ENCODE measurements around the gene GPR3. TPM values are rescaled to one million over a fixed set of nuclear protein-coding genes. Genes with fewer than 3 reads are reported as not detected.

The GPR3 gene
- total and polyA plus RNA-seq, 2 of the 13 experiments (the other 11 are each of a cell fraction or from before 2014, with no cell fraction given): 1.00 to 2.6 TPM

GRCh38 chr1:27348861-27349783, 43.3 kb upstream of the GPR3 start (continued):
- TF ChIP-seq JARID2 (CRISPR knock-in tag; IDR thresholded peaks at IDR 0.05; ENCODE audit: insufficient replicate concordance) (no peak), ZNF772 (CRISPR knock-in tag; IDR thresholded peaks at IDR 0.05) (0 out of 2 replicates have a peak, but pooled peaks have one; percentile 29), NR2C2 (CRISPR knock-in tag; IDR thresholded peaks at IDR 0.05; ENCODE audit: borderline replicate concordance) (peak; percentile 90), SRSF4 (IDR thresholded peaks at IDR 0.05; ENCODE audit: low read depth, low read length, poor library complexity, severe bottlenecking) (no peak), ZNF446 (CRISPR knock-in tag; IDR thresholded peaks at IDR 0.05) (no peak), SP5 (CRISPR knock-in tag; IDR thresholded peaks at IDR 0.05; ENCODE audit: borderline replicate concordance, low read depth) (0 out of 2 replicates have a peak, but pooled peaks have one; percentile 18), GTF3A (CRISPR knock-in tag; conservative IDR thresholded peaks at IDR 0.05) (no peak), PTBP1 (IDR thresholded peaks at IDR 0.05; ENCODE audit: low read depth, low read length, poor library complexity, severe bottlenecking) (no peak), ZNF562 (CRISPR knock-in tag; IDR thresholded peaks at IDR 0.05; ENCODE audit: borderline replicate concordance) (no peak), ZNF597 (CRISPR knock-in tag; IDR thresholded peaks at IDR 0.05) (no peak), ZNF253 (CRISPR knock-in tag; IDR thresholded peaks at IDR 0.05; ENCODE audit: borderline replicate concordance) (no peak), HMGXB3 (CRISPR knock-in tag; IDR thresholded peaks at IDR 0.05; ENCODE audit: borderline replicate concordance) (no peak), ZBTB43 (CRISPR knock-in tag; conservative IDR thresholded peaks at IDR 0.05) (no peak), ZNF724P (CRISPR knock-in tag; IDR thresholded peaks at IDR 0.05; ENCODE audit: borderline replicate concordance) (no peak), NFRKB (IDR thresholded peaks at IDR 0.05) (no peak), ARID2 (CRISPR knock-in tag; IDR thresholded peaks at IDR 0.05; ENCODE audit: borderline replicate concordance) (no peak), FOXO4 (CRISPR knock-in tag; conservative IDR thresholded peaks at IDR 0.05) (no peak), HNRNPH1 (optimal IDR thresholded peaks at IDR 0.05; ENCODE audit: low read depth, low read length) (no peak), REPIN1 (CRISPR knock-in tag; IDR thresholded peaks at IDR 0.05; ENCODE audit: borderline replicate concordance, low read depth) (no peak)
